SIG-M5 treated with dmso at 0.1 percent for 504 hours (cell line): ENCODE data around the gene PIH1D1.

Experiments
- DNase-seq: peaks from one replicate; lab custom pipeline; 2025; ENCODE audit not compliant: unreplicated experiment; lab: John Stamatoyannopoulos, UW

Gene PIH1D1

GRCh38 chr19:49436381-49437017 lies 15.1 kb downstream of the PIH1D1 start:
- DNase-seq = no peak

GRCh38 chr19:49435670-49436069 lies 15.9 kb downstream of the PIH1D1 start:
- DNase-seq = no peak

GRCh38 chr19:49434907-49435583 lies 16.6 kb downstream of the PIH1D1 start:
- no peak for DNase-seq

GRCh38 chr19:49433240-49433901 lies 18.2 kb downstream of the PIH1D1 start:
- DNase-seq = no peak

- no peak for DNase-seq
Measured at GRCh38 chr19:49432141-49433073, 19.2 kb downstream of the PIH1D1 start.

GRCh38 chr19:49431330-49431749 lies 20.3 kb downstream of the PIH1D1 start:
- no peak for DNase-seq

GRCh38 chr19:49430678-49431329 lies 20.8 kb downstream of the PIH1D1 start:
- no peak for DNase-seq

- DNase-seq = no peak
Measured at GRCh38 chr19:49430172-49430677, 21.4 kb downstream of the PIH1D1 start.

- DNase-seq = no peak
Measured at GRCh38 chr19:49428547-49429451, 22.8 kb downstream of the PIH1D1 start.

- DNase-seq = no peak
Measured at GRCh38 chr19:49427855-49428546, 23.6 kb downstream of the PIH1D1 start.

- DNase-seq = no peak
Measured at GRCh38 chr19:49427339-49427738, 24.3 kb downstream of the PIH1D1 start.

GRCh38 chr19:49425922-49426592 lies 25.6 kb downstream of the PIH1D1 start:
- no peak for DNase-seq

GRCh38 chr19:49425178-49425577 lies 26.4 kb downstream of the PIH1D1 start, which contains the start of gene GFY:
TSS of gene GFY (plus strand) at chr19:49425388. CDS start at chr19:49426431, 1,043 bp downstream.
- no peak for DNase-seq

- no peak for DNase-seq
Measured at GRCh38 chr19:49423985-49424303, 27.7 kb downstream of the PIH1D1 start.

- no peak for DNase-seq
Measured at GRCh38 chr19:49423071-49423984, 28.3 kb downstream of the PIH1D1 start, which contains the start of gene PTH2. TSS of gene PTH2 (minus strand) at chr19:49423441. CDS start at chr19:49423339, 102 bp downstream.

GRCh38 chr19:49422407-49423070 lies 29.1 kb downstream of the PIH1D1 start:
- no peak for DNase-seq

GRCh38 chr19:49421878-49422202 lies 29.8 kb downstream of the PIH1D1 start:
- no peak for DNase-seq
